ENCODE results near the gene ADCY4. TPM values are rescaled to one million over a fixed set of nuclear protein-coding genes. Genes with fewer than 3 reads are reported as not detected.
A peak's percentile ranks its signal among the peaks of the same experiment; 100 is the strongest.

The ADCY4 gene
- total and polyA plus RNA-seq, 2 donors (not counting 3 experiments of a cell fraction or from before 2014, with no cell fraction given) = 81.6 to 84.0 TPM

DNA sequence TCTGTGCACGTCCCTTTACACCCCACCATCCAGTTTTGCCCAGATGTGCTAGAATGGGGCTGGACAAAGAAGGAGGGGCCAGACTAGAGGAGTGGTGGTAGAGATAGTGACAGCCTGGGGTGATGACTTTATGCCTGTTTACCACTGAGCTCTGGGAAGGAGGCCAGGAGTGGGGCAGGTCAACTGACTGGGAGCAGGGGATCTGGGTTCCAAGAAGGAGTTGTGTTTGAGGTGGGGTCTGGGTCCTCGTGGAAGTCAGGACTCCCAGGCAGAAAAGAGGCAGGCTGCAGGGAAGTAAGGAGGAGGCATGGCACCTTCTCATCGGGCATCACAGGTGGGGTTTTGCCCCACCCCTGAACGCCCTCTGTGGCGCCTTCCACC, 24.6 kb downstream of the ADCY4 start:
- dilution Hi-C loops (cut with MboI; ENCODE audit: extremely low pct_ligation_motif_present, low sequenced_read_pairs) = no loop called here
- Histone ChIP-seq H4K20me1 (replicated peaks; ENCODE audit: control insufficient read depth, extremely low read depth, insufficient read depth, low read length) (no peaks in the 10 kb centered on the region), H2AFZ (ENCODE audit: low read depth, low read length) (no peak overlapping the region), H3K36me3 (ENCODE audit: control insufficient read depth in 2 of 2, extremely low read depth in 1 of 2, insufficient read depth in 2 of 2, low read length in 2 of 2) (peaks cover 0 to 15% of the 10 kb centered on the region in 2 experiments), H3K4me2 (ENCODE audit: insufficient read depth, low read length) (peak overlapping the region; percentile 1), H3K4me3 (replicated peaks in 1 of 3; ENCODE audit: insufficient read depth in 1 of 3, low read depth in 1 of 3, low read length in 3 of 3) (no peak overlapping the region), H3K79me2 (ENCODE audit: control insufficient read depth, insufficient read depth, low read length) (no peaks in the 10 kb centered on the region), H3K9ac (replicated peaks; ENCODE audit: extremely low read depth, insufficient read depth, low read length) (peak overlapping the region; percentile 17), H3K9me1 (replicated peaks; ENCODE audit: control insufficient read depth, extremely low read depth, insufficient read depth, low read length) (no peaks in the 10 kb centered on the region), H3K27ac (ENCODE audit: insufficient read depth, low read depth, low read length) (peak overlapping the region; percentile 91), H3K27me3 (ENCODE audit: control insufficient read depth in 2 of 2, insufficient read depth in 2 of 2, low read length in 2 of 2) (no peaks in the 10 kb centered on the region), H3K9me3 (replicated peaks; ENCODE audit: control insufficient read depth, insufficient read depth, low read length) (no peaks in the 10 kb centered on the region), H3K4me1 (ENCODE audit: control insufficient read depth, extremely low read depth, insufficient read depth, low read length) (peaks cover 53% of the 10 kb centered on the region)
- FAIRE-seq = no peak
- intact Hi-C loops (cut with micrococcal nuclease) = no loop called here
- BruUV-seq (replicated peaks) = no TSS peak
- CTCF ChIA-PET = interaction anchor here (1.1 to 7.4 kb wide), 12 partner anchors 11 to 196 kb away, joined by 3 to 122 read pairs (median 10); partner anchors contain the start of genes CHMP4A, DCAF11, DHRS1 and IRF9
- TF ChIP-seq FOS (IDR thresholded peaks at IDR 0.05; ENCODE audit: borderline replicate concordance, insufficient read depth, low read length) (no peak), JUN (IDR thresholded peaks at IDR 0.05; ENCODE audit: borderline replicate concordance, insufficient read depth, insufficient read length, low read depth) (no peak), EZH2 (IDR thresholded peaks at IDR 0.05; ENCODE audit: borderline replicate concordance, low read depth, low read length, severe bottlenecking) (no peak), GATA2 (IDR thresholded peaks at IDR 0.05; ENCODE audit: insufficient read depth, insufficient read length, low read depth, low read length) (no peak), MYC (IDR thresholded peaks at IDR 0.05; ENCODE audit: low read depth, low read length) (no peak), POLR2AphosphoS5 (IDR thresholded peaks at IDR 0.05; ENCODE audit: insufficient read depth, low read depth, low read length) (no peak), POLR2A (IDR thresholded peaks at IDR 0.05; ENCODE audit: low read depth, low read length) (no peak)
- TF ChIP-seq, protein P1, sequence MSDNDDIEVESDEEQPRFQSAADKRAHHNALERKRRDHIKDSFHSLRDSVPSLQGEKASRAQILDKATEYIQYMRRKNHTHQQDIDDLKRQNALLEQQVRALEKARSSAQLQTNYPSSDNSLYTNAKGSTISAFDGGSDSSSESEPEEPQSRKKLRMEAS (IDR thresholded peaks at IDR 0.05; ENCODE audit: insufficient read depth, insufficient read length) = no peak
- TF ChIP-seq, protein P2, sequence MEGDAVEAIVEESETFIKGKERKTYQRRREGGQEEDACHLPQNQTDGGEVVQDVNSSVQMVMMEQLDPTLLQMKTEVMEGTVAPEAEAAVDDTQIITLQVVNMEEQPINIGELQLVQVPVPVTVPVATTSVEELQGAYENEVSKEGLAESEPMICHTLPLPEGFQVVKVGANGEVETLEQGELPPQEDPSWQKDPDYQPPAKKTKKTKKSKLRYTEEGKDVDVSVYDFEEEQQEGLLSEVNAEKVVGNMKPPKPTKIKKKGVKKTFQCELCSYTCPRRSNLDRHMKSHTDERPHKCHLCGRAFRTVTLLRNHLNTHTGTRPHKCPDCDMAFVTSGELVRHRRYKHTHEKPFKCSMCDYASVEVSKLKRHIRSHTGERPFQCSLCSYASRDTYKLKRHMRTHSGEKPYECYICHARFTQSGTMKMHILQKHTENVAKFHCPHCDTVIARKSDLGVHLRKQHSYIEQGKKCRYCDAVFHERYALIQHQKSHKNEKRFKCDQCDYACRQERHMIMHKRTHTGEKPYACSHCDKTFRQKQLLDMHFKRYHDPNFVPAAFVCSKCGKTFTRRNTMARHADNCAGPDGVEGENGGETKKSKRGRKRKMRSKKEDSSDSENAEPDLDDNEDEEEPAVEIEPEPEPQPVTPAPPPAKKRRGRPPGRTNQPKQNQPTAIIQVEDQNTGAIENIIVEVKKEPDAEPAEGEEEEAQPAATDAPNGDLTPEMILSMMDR (IDR thresholded peaks at IDR 0.05; ENCODE audit: extremely low read depth in 1 of 2, insufficient read depth in 1 of 2, low read depth in 1 of 2, low read length in 2 of 2) = no peak
- POLR2A ChIA-PET = interaction anchor here (1.3 kb wide), 1 partner anchor 68 kb away, joined by 5 read pairs; the partner anchor contains the start of gene TINF2
- DNase-seq (ENCODE audit: low read depth, low spot score) = no peak
